RWPE1 (cell line): Measurements from ENCODE around the gene GABPB2.
A peak's percentile ranks its signal among the peaks of the same experiment; 100 is the strongest.

Source experiments
- CTCF ChIA-PET: fragments of 350-600 bp; sonication (Branson Sonifier 250); formaldehyde crosslinking; extraction: SDS; loops from one replicate; lab custom pipeline; 2021; lab: Yijun Ruan, JAX
- POLR2A ChIA-PET: fragments of 400-600 bp; formaldehyde crosslinking; extraction: SDS; loops from one replicate; lab custom pipeline; 2020; ENCODE audit warnings: antibody characterized with exemption; ENCODE audit not compliant: low non-redundant PET; lab: Yijun Ruan, JAX
- DNase-seq: peaks from one replicate; pipeline ENCODE4 v3.0.0; 2012; ENCODE audit warnings: low spot score
- H3K27ac ChIP-seq: fragments of 450-650 bp; 2 replicates; pipeline ENCODE4 v1.5.1; 2017
- TF ChIP-seq, protein P1 (sequence below): fragments of 450-650 bp; conservative IDR thresholded peaks from 2 replicates; pipeline ENCODE4 v1.5.1; 2017; ENCODE audit warnings: low read depth, mild to moderate bottlenecking

Gene GABPB2

DNA sequence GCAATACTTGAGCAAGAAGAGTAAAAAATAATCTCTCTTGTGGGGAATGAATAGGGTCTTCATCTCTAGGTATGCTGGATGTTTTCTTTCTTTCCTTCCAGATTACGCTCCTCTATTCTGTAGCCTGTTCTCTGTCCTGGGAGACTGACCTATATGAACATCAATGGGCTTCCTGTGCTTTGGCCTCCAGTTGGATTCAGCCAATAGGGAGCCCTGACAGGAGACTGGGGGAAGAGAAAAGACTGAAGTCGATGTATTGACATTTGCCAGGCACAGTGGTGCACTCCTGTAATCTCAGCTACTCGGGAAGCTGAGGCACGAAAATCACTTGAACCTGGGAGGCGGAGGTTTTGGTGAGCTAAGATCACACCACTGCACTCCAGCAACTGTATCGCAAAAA, 58.2 kb downstream of the GABPB2 start:
- TF ChIP-seq, protein P1, sequence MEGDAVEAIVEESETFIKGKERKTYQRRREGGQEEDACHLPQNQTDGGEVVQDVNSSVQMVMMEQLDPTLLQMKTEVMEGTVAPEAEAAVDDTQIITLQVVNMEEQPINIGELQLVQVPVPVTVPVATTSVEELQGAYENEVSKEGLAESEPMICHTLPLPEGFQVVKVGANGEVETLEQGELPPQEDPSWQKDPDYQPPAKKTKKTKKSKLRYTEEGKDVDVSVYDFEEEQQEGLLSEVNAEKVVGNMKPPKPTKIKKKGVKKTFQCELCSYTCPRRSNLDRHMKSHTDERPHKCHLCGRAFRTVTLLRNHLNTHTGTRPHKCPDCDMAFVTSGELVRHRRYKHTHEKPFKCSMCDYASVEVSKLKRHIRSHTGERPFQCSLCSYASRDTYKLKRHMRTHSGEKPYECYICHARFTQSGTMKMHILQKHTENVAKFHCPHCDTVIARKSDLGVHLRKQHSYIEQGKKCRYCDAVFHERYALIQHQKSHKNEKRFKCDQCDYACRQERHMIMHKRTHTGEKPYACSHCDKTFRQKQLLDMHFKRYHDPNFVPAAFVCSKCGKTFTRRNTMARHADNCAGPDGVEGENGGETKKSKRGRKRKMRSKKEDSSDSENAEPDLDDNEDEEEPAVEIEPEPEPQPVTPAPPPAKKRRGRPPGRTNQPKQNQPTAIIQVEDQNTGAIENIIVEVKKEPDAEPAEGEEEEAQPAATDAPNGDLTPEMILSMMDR, result no peak
- ChIA-PET POLR2A (no interaction called here), CTCF (no interaction called here)
- no peak overlapping the region for H3K27ac ChIP-seq
- no peak for DNase-seq

DNA sequence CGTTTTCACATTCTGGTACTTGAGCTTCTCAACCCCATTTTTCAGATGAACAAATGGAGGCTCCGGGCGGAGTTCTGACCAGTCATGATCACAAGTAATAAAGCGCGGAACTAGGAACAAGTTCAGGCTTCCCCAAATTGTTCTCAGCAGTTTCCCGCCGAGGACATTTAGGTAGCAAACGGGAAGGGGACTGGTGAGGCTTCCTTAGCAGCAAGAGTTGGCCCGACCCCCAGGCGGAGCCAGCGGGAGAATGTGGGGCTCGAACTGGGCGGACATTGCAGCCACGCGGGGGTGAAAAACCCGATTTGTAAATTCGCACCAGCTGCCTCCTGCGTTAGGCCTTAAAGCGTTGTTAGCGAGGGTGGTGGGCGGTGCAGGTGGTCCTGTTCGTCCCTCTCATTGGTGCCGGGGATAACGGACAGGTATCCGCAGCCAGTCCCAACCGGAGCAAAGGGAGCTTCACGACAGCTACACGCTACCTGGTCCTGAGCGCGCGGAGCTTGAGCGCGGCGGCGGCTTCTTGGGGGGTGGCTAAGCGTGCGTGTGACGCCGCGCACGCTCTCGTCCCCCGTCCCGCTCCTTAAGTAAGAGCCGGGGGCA, 60.5 kb downstream of the GABPB2 start:
- peak; percentile 71 for DNase-seq
- CTCF ChIA-PET, result interaction anchor here (0.6 to 0.7 kb wide), 2 partner anchors 11 to 121 kb away, joined by 3 to 4 read pairs; no protein-coding TSS in a partner anchor
- H3K27ac ChIP-seq, result peak overlapping the region; percentile 23
- TF ChIP-seq, protein P1, result no peak
- POLR2A ChIA-PET, result no interaction called here

DNA sequence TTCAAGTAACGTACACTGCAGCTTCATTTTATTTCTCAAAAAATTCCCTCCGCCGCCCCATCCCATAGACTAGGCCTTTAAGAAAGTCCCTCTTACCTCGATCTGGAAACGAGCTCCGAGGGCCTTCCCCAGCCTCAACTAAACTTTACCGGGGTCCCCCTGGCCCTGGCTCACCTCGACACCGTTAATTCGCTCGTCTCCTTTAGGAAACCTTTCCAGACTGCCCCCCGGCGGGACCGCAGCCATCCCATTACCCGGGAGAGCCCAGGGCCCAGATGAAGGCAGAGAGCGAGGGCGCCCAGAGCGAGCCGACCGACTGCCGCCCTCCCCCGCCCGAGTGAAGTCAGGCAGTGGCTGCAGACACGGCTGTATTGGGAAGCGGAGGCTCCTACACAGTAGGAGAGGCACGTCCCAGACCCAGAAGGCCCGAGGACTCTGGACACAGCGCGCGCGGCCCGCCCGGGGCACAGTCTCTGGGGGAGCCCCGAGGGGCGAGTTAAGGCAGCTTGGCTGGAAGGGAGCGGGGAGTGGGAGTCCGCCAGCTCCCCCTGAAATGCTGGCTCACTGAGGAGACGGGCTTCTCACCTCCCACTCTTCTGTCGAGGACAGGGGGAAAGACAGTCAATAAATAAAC, 61.3 kb downstream of the GABPB2 start:
- POLR2A ChIA-PET, result no interaction called here
- TF ChIP-seq, protein P1, result no peak
- no peak for DNase-seq
- CTCF ChIA-PET, result interaction anchor here (0.6 to 0.7 kb wide), 3 partner anchors 10 to 335 kb away, joined by 3 to 4 read pairs (median 3); no protein-coding TSS in a partner anchor
- H3K27ac ChIP-seq, result peak overlapping the region; percentile 23; the same call in 1 of the 2 replicates

DNA sequence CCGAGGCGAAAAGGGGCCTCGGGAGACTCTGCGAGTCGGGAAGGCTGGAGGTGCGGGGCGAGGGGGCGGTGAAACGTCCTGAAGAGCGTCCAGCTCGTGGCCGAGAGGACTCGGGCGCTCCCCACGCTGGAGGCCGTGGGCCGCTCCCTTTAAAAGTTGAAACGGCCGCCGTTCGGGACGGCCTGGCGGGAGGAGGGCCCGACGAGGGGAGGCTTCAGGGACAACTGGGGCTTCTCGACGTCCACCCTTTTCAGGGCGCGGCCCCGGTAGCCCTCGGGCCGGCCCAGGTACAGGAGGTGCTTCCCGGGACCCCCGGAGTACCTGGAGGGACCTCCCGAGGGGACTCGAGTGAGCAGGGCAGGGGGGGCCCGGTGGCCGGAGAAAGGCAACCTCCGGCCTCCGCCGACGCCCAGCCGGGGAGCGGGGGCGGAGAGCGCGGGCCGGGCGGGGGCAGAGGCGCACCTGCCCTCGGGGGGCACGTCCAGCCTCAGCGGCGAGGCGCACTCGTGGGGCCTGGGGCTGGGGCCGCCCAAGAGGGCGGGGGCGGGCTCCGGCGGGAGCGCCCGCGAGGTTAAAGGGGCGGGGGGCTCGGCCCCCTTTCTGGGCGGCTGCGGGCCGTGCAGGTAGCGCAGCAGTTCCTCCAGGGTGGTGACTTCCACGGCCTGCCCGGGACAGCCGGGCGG, 61.9 kb downstream of the GABPB2 start:
- H3K27ac ChIP-seq, result no peak overlapping the region
- DNase-seq, result no peak
- ChIA-PET CTCF (interaction anchor here (0.6 kb wide), 1 partner anchor 335 kb away, joined by 3 read pairs; no protein-coding TSS in a partner anchor), POLR2A (no interaction called here)
- TF ChIP-seq, protein P1, result no peak

DNA sequence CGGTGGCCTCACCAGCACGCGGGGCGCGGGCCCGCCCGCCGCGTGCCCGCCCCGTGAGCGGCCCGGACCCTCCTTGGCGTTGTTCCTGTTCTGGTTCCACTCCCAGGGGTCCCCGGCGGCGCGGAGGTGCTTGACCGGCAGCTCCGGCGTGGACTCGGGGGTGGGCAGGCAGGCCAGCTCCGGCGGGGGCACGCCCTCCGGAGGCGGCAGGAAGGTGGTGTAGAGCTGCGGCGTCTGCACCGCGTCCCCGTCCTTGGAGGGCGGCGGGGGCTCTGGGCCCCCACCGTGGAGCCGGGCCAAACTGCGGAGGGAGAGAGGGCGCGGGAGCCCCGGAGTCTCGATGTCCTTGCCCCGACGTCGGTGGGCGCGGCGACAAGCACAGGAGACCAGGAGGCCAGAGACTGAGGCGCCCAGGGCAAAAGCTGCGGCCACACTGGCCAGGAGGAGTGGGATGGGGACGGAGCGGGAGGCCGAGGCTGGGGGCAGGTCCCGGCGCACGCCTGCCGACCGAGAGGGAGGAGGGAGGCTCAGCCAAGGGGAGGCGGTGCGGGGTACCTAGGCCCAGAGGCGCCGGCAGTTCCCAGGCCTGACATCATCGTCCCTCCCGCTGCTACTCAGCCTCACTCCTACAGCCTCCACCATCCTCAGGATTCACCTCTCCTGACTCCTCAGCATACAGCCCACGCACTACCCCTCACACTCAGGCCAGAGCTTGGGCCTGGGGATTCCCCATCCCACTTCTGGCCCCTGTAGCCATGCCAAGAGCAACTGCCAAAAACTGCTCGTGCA, 62.7 kb downstream of the GABPB2 start:
- POLR2A ChIA-PET, result no interaction called here
- H3K27ac ChIP-seq, result no peak overlapping the region
- CTCF ChIA-PET, result interaction anchor here (0.6 kb wide), 1 partner anchor 118 kb away, joined by 3 read pairs; no protein-coding TSS in a partner anchor
- DNase-seq, result no peak
- TF ChIP-seq, protein P1, result no peak

DNA sequence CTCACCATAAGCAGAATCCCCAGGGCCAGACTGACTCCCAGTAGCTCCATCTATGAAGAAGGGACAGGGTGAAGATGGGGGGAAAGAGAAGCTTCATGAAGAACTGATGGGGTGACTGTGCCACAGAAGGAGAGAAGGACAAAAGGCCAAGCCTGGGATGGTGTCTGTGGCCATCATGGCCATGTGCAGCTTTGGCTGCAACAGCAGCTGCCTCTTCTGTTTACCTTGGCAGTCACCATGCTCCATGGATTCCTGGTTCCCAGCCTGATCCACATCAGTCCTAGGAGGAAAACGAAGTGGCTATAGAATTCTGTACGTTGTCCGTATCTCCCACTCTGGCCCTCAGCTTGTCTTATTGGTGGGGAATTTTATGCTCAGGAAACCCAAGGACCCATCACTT, 63.8 kb downstream of the GABPB2 start:
- CTCF ChIA-PET, result interaction anchor here (0.6 to 1.0 kb wide), 2 partner anchors 10 to 225 kb away, joined by 3 to 4 read pairs; no protein-coding TSS in a partner anchor
- H3K27ac ChIP-seq, result no peak overlapping the region
- DNase-seq, result no peak
- POLR2A ChIA-PET, result no interaction called here
- TF ChIP-seq, protein P1, result no peak
